ENCODE measurements around the gene ADARB2.

GRCh38 chr10:1560535-1561192 is 176.7 kb downstream of the ADARB2 start:
- TF ChIP-seq REST (IDR thresholded peaks at IDR 0.05; ENCODE audit: low read depth, low read length) (no peak), CTCF (IDR thresholded peaks at IDR 0.05) (no peak), POLR2AphosphoS5 (IDR thresholded peaks at IDR 0.05; ENCODE audit: low read depth, low read length) (no peak), GABPA (IDR thresholded peaks at IDR 0.05; ENCODE audit: low read depth) (no peak), TAF1 (IDR thresholded peaks at IDR 0.05; ENCODE audit: borderline replicate concordance, low read depth, low read length) (no peak), RAD21 (IDR thresholded peaks at IDR 0.05; ENCODE audit: low read length) (no peak), USF2 (IDR thresholded peaks at IDR 0.05; ENCODE audit: borderline replicate concordance, low read depth, low read length) (no peak), YY1 (IDR thresholded peaks at IDR 0.05; ENCODE audit: low read depth) (no peak), CHD2 (IDR thresholded peaks at IDR 0.05; ENCODE audit: low read length, partially characterized antibody) (no peak), SMC3 (IDR thresholded peaks at IDR 0.05; ENCODE audit: low read depth, low read length) (no peak), MAX (IDR thresholded peaks at IDR 0.05; ENCODE audit: low read depth) (no peak)
